GM18526 (cell line): ENCODE measurements around the gene CLDN19.

ENCODE experiments used
- POLR2A ChIP-seq: IDR thresholded peaks from 3 replicates; pipeline ENCODE4 v1.6.1; 2011; ENCODE audit not compliant: insufficient read length; ENCODE audit errors: extremely low read depth

CLDN19 gene

DNA sequence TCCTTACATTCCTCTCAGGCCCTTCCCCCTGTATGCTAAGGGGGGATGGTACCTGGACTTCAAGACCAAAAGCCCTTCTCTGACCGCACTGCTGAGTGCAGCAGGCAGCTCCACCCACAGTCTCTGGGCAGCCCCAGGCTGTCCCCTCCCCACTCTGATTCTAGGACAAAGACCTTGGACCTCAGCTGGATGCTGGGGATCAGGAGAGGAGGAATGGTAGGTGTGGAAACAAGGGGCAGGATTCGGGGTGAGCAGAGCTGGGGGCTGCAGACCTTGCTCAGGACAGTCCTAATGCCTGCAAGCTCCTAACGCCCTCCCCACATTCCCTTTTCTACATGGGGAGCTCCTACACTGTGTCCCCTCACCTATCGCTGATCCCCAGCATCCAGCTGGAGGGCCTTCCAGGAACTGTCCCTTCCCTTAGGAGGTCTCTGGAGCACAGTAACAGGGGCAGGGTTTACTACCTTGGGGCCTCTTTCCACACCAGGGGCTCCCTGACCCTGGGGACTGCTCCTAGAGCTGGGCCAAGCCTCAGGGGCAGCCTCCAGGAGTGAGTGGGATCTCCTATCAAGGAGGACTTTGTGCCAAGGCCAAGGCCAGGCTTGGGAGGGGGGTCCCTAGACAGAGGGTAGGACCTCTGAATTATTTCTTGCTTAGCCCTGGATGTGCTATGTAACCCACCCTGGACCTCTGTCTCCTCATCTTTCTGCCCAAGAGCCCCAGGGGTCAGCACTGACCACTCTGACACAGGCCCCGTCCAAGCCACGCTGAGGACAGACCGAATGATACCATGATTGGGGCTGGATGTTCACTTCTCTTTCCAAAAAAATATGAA is 5.6 kb downstream of the CLDN19 start:
- no peak for TF ChIP-seq POLR2A

DNA sequence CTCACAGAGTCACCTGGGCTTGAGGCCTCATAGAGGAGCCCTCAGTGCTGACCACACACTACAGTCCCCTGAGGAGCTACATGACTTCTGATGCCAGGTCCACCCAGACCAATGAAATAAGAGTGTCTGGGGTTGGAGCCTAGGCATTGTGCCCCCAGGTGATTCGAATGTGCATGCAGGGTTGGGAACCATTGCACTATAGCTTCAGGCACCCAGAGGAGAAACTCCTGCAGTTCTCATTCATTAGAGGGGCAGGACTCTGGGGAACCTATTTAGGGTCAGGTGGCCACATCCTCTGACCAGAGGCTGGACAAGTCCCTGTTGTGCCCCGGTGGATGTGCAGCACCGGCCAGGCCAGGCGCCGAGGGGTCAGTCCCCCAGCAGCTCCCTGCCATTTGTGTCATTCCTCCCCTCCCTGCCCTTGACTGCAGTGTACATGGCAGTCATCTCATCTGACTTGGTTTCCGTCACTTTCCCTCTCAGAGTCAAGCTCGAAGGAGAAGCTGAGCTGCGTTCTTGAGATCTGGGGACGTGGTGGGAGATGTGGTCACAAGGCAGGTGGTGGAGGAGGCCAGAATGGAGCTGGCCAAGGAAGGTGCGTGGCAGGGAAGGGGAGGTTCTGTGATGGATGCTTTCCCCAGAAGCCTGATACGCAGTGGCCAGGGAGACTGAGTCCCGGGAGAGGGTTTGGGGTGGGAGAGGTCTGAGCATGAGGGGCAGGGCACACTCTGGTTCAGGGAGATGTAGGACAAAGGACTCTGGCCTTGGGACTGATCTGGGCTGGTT is 6.4 kb downstream of the CLDN19 start:
- TF ChIP-seq POLR2A, result no peak

DNA sequence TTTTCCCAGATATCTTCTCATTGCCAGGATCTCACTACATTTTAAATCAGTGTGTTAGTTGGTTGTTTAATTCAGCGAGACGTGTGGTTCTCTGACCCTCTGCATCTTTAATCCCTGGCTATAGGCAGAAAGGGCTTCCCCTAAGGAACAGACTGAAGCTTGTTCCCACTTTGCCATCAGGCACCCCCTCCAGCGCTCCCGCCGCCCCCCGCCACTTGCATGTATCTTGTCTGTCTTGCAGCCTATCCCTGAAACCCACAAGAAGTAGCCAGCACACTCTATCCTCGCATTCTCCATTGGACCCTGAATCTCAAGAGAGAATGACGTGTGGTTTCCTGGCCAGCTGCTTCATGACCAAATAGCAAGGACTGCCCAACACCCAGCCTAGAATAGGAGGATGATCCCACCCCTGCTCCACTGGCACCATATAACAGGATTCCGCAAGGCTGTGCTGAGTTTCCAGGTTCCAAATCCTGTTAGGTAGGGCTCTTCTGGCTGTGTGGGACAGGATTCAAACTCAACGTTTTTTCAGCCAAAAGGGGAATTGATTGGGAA is 7.8 kb downstream of the CLDN19 start:
- TF ChIP-seq POLR2A, result no peak

DNA sequence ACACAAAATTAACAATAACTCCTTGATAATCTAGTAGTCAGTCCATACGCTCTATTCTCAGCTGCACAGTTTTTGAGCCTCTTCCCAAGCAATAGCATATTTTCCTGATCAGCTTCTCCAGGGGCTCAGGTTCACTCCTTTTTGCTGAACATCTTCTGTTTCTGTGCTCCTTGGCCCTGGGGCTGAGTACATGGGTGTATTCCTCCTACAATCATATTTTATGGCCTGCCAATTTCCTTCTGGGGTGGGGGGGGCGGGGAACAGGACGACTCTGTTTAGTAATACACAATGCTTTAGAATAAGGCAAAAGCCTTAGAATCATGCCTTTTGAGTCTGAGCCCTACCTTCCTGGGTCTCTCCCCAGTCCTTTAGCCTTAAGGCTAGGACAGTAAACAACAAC is 8.5 kb downstream of the CLDN19 start:
- TF ChIP-seq POLR2A, result no peak

DNA sequence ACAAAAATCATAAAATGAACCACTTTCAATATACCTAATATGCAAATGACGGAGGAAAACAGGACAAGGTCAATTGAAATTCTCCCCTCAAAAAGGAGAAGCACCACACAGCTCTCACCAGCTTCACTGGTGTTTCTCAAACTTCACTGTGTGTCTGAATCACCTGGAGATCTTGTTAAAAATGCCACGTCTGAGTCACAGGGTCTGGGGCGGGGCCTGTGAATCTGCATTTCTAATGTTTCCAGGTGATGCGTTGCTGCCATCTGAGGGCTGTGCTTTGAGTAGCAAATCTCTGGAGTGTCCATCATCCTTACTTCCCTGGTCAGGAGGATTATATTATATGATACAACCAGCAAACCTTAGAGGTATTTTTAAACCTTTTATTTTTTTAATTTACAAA is 9.0 kb downstream of the CLDN19 start:
- no peak for TF ChIP-seq POLR2A

DNA sequence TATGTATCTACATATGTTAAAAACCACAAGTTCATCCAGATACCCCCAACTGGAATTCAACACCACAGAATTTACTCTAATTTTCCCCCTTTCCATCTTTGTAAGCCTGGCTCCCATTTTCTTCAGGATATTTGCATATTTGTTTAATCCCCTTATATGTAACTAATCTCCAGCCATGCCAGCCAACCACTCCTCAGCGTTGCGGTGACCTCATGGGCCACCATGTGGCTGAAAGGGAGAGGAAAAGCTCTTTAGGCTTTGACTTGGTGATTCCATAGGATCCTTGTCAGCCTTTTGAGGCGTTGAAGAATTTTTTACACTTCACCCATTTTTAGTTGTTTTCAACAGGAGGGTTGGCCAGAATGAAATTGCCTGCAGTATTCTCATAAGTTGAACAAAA is 10.0 kb downstream of the CLDN19 start:
- TF ChIP-seq POLR2A, result no peak

DNA sequence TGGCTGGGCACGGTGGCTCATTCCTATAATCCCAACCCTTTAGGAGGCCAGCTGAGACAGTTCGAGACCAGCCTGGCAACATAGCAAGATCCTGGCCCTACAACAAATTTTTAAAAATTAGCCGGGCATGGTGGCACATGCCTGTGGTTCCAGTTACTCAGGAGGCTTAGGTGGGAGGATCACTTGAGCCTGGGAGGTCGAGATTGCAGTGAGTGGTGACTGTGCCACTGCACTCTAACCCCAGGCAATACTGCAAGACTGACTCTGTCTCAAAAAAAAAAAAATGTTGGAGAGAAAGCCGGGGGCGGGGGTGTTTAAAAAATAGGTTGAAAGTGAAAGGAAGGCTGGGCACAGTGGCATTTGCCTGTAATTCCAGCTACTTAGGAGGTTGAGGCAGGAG is 16.5 kb downstream of the CLDN19 start:
- no peak for TF ChIP-seq POLR2A

DNA sequence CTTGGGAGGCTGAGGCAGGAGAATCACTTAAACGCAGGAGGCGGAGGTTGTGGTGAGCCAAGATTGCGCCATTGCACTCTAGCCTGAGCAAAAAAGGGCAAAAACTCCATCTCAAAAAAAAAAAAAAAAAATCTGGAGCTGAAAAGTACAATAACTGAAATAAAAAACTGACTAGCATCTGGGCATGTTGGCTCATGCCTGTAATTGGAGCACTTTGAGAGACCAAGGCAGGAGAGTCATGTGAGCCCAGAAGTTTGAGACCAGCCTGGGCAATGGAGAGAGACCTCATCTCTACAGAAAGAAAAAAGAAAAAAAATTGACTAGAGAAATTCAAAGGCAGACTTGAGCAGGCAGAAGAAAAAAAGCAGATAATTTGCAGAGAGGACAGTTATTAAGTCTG is 18.1 kb downstream of the CLDN19 start:
- no peak for TF ChIP-seq POLR2A

DNA sequence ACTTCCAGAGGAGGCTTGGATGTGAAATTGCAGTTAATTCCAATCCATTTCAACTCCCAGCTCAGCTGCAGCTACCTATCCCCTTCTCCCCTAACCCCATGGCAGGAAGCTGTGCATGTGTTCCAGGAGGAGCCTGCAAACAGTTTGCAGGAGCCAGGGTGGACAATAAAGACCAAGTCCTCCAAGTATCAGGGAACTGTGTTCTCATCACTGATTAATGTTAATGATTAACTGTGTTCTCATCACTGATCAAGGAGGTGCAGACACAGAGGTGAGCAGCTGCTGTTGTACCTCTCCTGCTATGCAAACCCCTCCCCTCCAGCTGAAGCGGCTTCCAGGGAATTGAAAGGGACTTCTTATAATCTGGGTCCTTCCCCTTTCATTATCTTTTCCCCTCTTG is 19.2 kb downstream of the CLDN19 start:
- TF ChIP-seq POLR2A, result no peak

DNA sequence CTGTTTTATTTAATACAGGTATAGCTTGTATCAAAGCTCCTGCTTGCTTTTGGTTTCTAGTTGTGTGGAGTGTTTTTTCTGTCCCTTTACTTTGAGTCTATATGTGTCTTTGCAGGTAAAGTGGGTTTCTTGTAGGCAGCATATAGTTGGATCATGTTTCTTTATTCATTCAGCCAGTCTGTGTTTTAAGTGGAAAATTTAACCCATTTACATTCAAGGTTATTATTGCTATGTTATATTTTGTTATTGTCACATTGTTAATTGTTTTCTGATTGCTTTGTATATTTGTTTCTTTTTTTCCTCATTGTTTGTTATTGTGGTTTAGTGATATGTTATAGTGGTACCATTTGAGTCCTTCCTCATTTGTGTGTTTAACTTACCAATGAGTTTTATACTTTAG is 26.7 kb downstream of the CLDN19 start:
- no peak for TF ChIP-seq POLR2A

DNA sequence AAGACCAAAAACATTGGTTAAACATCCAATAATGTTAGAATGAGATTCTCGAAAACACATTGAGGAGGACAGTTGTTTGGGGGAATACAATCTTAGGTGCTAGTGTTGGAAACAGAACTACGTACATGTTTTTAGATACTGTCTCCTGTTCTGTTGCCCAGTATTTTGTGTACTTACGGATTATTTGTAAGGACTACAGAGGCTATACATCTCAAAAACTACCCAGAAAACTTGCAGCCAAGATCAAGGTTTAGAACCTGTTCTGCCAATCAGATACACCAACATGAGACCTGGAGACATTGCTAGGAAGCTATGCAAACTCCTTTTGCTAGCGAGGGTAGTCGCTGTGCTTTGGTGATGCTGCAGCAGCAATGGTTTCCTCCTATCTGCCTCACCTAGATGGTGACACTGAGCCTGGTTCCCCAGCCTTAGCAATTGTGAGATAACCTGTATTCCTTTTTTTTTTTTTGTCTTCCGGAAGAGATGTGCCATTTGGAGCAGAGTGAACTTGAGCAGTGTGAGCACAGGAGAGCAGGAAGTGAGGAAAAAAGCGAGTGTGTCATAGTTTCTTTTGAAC is 36.1 kb downstream of the CLDN19 start:
- no peak for TF ChIP-seq POLR2A

DNA sequence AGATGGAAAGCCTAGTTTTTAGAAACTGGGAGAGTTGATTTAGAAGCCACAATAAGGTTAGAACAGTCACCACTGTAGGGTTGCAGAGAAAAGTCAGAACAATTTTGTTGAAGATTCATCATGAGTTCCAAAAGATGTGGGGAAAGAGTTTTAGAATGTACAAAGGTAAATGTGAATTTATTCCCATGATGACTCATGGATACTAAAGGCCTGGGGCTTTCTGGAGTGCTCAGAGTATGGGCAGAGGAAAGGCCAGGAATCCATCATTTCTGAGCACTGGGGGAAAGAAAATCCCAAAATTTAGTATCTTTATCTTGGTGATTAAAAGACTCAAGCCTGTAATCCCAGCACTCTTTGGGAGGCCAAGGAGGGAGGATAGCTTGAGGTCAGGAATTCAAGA is 40.0 kb downstream of the CLDN19 start:
- TF ChIP-seq POLR2A, result no peak

DNA sequence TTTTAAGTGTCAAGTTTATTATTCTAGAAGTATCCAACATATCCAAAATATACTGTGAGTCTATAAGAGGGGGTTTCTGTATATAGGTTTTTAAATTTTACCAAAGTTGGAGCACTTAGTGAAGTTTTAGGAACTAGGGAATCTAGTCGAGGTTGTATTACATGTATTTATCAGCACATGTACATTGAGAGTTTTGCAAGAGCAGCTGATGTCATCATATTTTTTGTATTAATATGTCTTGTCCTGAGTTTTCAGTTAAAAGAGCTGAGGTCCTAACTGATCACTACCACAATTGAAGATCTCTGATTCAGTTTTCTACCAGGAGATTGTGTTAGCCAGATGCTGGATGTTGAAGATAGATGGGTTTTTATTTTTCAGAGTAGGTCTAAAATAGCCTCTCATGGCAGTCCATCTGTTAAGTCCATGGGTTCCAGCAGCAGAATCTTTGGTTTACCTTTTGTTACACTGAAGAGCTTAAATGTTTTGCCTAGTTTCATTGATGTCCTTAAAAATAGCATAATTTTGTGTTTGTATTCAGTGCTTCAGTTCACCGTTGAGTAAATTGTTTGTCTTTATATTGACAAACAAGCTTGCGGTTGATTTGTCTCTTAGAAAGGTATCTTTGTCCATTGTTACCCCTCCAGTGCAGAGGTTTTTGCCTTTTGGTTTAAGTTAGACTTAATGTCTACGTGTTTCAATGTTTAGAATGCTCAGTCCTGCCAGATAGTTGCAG is 41.8 kb downstream of the CLDN19 start:
- TF ChIP-seq POLR2A, result no peak

DNA sequence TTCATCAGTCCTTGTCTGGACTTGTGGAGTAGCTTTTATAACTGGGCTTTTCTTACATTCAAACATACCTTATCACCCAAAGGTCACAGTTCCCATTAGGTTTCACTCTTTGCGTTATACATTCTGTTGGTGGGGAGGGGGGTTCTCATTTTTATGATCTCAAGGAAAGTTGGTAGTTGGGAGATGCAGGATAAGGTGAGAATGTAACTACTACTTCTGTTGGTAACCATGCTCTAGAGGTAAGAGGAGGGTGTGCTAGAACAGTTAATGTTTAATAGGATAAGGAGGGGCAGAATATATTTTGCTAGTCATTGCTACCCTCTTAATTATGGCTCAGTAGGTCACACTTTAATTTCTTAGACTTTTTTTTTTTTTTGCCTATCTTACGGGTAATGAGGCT is 47.1 kb downstream of the CLDN19 start:
- TF ChIP-seq POLR2A, result no peak

DNA sequence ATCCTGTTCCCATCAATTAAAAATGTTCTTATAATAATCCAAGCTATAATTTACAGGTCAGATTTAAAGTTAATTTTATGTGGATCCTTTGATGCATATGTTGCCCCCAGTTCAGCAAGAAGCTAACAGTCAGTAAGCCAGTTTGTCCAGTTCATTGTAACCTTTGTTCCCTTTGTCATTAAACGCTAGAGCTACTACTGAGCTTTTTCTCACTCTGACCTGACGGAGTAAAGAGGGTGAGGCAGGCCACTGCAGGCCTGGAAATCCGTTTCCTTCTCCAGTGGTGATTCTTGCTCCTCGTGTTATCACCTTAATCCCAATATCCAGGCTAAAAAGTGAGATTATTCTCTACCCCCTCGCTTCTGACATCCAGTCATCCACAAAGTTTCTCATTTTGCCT is 47.6 kb downstream of the CLDN19 start:
- TF ChIP-seq POLR2A, result no peak
